ENCODE measurements around the gene FURIN. TPM values are rescaled to one million over a fixed set of nuclear protein-coding genes. Genes with fewer than 3 reads are reported as not detected.

FURIN gene
- total RNA-seq, 1 experiment from 2014 or later: 35.1 TPM

DNA sequence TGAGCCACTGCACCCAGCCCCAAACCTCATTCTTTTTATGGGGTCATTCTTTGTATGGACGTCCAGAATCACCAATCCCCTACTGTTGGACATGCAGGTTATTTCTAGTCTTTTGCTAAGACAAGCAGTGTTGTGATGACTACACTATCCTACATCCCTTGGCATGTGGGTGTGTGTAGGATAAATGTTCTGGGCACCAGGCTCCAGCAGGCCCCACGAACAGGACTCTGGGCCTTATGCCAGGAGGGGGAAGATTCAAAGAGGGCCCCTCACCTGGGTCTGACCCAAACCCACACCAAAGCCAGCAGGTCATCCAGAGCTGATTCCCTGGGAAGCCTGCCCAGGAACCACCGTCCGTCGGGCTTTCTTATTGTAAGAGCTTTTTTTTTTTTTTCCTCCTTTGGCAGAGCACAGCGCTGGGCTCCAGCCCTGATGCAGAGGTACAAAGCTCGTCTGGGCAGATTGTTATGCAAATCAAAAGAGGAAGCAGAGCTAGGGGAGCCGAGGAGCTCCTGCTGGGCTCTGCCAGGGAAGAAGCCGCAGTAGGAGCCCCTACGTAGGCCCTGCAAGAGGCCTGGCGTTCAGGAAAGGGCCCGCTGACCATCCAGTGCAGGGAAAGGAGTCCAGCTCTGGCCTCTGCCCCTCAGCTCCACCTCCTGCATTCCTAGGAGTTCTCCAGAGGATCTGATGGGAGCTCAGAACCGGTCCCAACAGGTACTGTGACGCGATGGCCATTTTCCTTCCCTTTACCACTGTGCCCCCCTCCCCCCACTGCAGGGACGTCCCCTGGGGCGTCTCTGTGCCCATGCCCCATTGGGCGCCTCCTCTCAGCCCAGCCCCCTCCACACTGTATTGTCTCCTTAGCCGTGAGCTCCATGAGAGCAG lies 29.0 kb upstream of the FURIN start:
- H2BK20ac ChIP-seq (ENCODE audit: low read depth, low read length, poor library complexity, severe bottlenecking): no peak overlapping the region
- Mint-ChIP-seq H3K4me3 (peak overlapping the region; percentile 17 to 25; a peak in 2 of 5 replicates), H3K27ac (peak overlapping the region in 2 of 3 experiments; percentile 31 to 91; a peak in 3 of 7 replicates), H3K4me1 (peaks cover 39 to 40% of the 10 kb centered on the region in 2 experiments), H3K9me3 (no peaks in the 10 kb centered on the region; a peak in 1 of 5 replicates), H3K36me3 (ENCODE audit: insufficient read depth in 1 of 3, low read depth in 3 of 3) (no peaks in the 10 kb centered on the region), H3K27me3 (ENCODE audit: low read depth) (peaks cover 6% of the 10 kb centered on the region)
- no peak overlapping the region for H2BK5ac ChIP-seq (ENCODE audit: insufficient read length, low read length)
- no peaks in the 10 kb centered on the region for H3K9me3 ChIP-seq (ENCODE audit: control insufficient read depth, low read depth, low read length)
- H3K23ac ChIP-seq (ENCODE audit: insufficient read length, low read depth, low read length): no peak overlapping the region
- no CpG with 5 or more reads among the region's 19 CpGs for WGBS (ENCODE audit: extremely low coverage, insufficient read length, low lambda C conversion rate)
- peak overlapping the region; percentile 59 for H3K14ac ChIP-seq (ENCODE audit: insufficient read depth, low read length)
- H3K4ac ChIP-seq (ENCODE audit: low read depth, low read length): no peak overlapping the region
- H3K4me1 ChIP-seq (ENCODE audit: insufficient read depth, low read length): peaks cover 5% of the 10 kb centered on the region; the same call in 1 of the 2 replicates
- TF ChIP-seq, protein P1, sequence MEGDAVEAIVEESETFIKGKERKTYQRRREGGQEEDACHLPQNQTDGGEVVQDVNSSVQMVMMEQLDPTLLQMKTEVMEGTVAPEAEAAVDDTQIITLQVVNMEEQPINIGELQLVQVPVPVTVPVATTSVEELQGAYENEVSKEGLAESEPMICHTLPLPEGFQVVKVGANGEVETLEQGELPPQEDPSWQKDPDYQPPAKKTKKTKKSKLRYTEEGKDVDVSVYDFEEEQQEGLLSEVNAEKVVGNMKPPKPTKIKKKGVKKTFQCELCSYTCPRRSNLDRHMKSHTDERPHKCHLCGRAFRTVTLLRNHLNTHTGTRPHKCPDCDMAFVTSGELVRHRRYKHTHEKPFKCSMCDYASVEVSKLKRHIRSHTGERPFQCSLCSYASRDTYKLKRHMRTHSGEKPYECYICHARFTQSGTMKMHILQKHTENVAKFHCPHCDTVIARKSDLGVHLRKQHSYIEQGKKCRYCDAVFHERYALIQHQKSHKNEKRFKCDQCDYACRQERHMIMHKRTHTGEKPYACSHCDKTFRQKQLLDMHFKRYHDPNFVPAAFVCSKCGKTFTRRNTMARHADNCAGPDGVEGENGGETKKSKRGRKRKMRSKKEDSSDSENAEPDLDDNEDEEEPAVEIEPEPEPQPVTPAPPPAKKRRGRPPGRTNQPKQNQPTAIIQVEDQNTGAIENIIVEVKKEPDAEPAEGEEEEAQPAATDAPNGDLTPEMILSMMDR (conservative IDR thresholded peaks at IDR 0.05): no peak
- H3K18ac ChIP-seq (ENCODE audit: insufficient read length, low read depth, low read length): peak overlapping the region; percentile 28
- no peak overlapping the region for H3T11ph ChIP-seq (ENCODE audit: low read length)
- H3K23me2 ChIP-seq (ENCODE audit: insufficient read length, low read depth, low read length, poor library complexity, severe bottlenecking): no peaks in the 10 kb centered on the region
- H3K27ac ChIP-seq (ENCODE audit: insufficient read length, low read depth, low read length): no peak overlapping the region
- no peak overlapping the region for H4K91ac ChIP-seq (ENCODE audit: insufficient read length, low read depth, low read length)
- H3K56ac ChIP-seq (ENCODE audit: insufficient read length, low read depth, low read length): no peak overlapping the region
- H4K5ac ChIP-seq (ENCODE audit: insufficient read length, low read depth, low read length): no peak overlapping the region
- no peak overlapping the region for H3K9ac ChIP-seq (ENCODE audit: extremely low read depth, insufficient read length, low read length)
- H3K27me3 ChIP-seq (ENCODE audit: insufficient read depth, low read length): no peaks in the 10 kb centered on the region
- H3K79me2 ChIP-seq (ENCODE audit: insufficient read depth, low read length): no peaks in the 10 kb centered on the region
- H2AK5ac ChIP-seq (ENCODE audit: insufficient read length, low read length): no peak overlapping the region
- DNase-seq: peak; percentile 90
- peak overlapping the region; percentile 53 for H2BK12ac ChIP-seq (ENCODE audit: insufficient read length, low read depth, low read length)
- H2BK15ac ChIP-seq (ENCODE audit: low read depth, low read length): no peak overlapping the region
- no peaks in the 10 kb centered on the region for H4K20me1 ChIP-seq (ENCODE audit: control insufficient read depth, insufficient read depth, insufficient read length)
- no peak overlapping the region for H4K8ac ChIP-seq (replicated peaks; ENCODE audit: insufficient read length, low read depth, low read length)
- H3K79me1 ChIP-seq (ENCODE audit: insufficient read depth, low read depth, low read length, poor library complexity, severe bottlenecking): no peaks in the 10 kb centered on the region
- H3K4me2 ChIP-seq (ENCODE audit: insufficient read depth, insufficient read length, low read length): no peak overlapping the region
- H2BK120ac ChIP-seq (ENCODE audit: low read depth, low read length, poor library complexity, severe bottlenecking): no peak overlapping the region
- no peak overlapping the region for H2AFZ ChIP-seq (ENCODE audit: low read length)
